Umbilical cord (tissue), 2 donors: Measurements from ENCODE around the gene NUAK2. TPM values are rescaled to one million over a fixed set of nuclear protein-coding genes. Genes with fewer than 3 reads are reported as not detected.

ENCODE experiments used
- DNase-seq: peaks from one replicate; pipeline ENCODE4 v3.0.0-alpha.2; 2015; ENCODE audit warnings: low spot score
- total RNA-seq: library from RNA; depleted of rRNA; stranded (reverse); fragments of >200 nt; gene quantifications from one replicate; pipeline ENCODE4 v1.2.3, GENCODE V29; 2014; ENCODE audit warnings: low replicate concordance; ENCODE audit not compliant: insufficient read depth

NUAK2 gene
- total RNA-seq, 1 donor from 2014 or later: 1.2 TPM

- DNase-seq: no peak
Measured at GRCh38 chr1:205346956-205347574, 25.5 kb upstream of the NUAK2 start.

GRCh38 chr1:205345761-205346160 lies 24.2 kb upstream of the NUAK2 start:
- no peak for DNase-seq

DNA sequence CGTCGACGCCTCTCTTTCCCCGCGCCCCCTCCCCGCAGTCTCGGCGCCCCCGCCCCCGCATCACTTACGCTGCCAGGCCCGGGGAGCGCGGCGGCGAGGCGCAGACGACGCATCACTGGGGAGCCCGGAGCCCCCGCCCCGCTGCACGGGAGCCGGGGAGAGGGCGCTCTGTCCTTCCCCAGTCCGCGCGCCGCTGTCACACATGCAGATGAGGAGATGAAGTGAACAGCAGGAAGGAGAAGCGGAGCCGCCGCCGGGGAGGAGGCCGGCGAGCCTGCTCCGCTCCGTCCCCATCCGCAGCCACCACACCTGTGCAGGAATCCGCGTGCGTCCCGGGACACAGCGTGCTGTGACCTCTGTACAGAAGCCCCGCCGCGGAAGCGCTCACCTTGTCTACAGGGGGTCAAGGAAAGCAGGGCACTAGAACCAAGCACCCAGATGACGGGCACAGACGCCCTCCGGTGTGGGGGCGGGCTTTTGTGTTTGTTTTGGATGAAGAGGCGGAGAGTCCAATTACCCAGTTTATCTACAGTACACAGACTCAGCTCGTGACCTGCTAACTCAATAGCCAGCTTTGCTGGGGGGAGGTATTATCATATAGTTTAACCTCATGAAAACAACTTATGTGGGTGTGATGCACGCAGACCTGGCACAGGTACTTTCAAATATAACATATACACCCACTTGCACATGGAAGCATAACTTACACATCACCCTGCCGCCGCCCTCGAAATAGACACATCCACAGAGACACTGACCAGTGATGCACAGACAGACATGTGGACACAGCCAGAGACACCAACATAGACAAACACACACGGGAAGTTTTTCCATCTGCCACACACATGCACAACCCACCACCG lies 22.8 kb upstream of the NUAK2 start:
- DNase-seq: no peak

DNA sequence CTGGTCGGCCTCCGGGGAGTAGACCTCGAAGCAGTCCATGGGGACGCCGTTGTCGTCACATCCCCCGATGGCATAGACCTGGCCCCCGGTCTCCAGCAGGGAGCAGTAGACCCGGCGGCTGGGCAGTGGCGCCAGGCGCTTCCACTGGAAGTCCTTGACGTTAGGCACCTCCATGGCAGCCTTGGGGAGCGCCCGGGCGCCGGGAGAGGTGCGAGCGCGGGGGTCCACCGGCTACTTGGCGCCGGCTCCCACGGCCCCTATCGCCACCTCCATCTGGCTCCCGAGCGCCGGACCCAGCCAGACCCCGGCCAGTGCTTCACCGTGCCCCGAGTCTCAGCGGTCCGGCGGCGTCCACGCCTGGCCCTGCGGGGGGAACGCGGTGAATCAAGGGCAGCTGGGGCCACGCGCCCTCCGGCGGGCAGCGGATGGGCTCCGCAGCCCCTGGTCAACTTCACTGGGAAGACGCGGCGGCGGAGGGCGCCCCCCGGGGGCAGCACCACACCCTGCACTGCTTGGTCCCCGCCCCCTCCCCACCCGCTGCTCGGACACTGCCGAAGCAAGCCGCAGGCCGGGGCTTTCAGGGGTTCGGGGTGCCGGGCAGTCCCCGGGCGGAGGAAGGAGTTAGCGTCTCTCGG lies 22.0 kb upstream of the NUAK2 start:
- no peak for DNase-seq

DNA sequence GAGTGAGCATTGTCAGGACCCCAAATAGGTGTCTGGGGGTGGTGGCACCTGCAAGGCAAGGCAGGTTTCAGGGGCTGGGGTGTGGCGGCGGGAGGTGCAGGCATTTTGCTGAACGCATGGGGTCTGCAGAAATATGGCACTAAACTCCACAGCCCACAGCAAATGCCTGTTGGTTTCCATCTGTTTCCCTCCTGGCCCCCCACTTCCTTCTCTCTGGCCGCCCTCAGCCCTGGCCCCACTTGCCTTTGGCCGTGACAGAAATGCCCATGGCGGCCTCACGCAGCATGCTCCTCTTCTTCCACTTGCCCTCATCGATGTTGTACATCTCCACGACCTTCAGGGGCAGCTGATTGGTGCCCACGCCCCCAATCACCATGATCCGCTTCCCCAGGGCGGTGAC lies 21.4 kb upstream of the NUAK2 start:
- DNase-seq: no peak

- no peak for DNase-seq
Measured at GRCh38 chr1:205340676-205341075, 19.1 kb upstream of the NUAK2 start.

GRCh38 chr1:205339717-205340116 lies 18.2 kb upstream of the NUAK2 start:
- DNase-seq: no peak

- DNase-seq: no peak
Measured at GRCh38 chr1:205339197-205339702, 17.7 kb upstream of the NUAK2 start.

GRCh38 chr1:205338011-205338410 lies 16.5 kb upstream of the NUAK2 start:
- DNase-seq: no peak

DNA sequence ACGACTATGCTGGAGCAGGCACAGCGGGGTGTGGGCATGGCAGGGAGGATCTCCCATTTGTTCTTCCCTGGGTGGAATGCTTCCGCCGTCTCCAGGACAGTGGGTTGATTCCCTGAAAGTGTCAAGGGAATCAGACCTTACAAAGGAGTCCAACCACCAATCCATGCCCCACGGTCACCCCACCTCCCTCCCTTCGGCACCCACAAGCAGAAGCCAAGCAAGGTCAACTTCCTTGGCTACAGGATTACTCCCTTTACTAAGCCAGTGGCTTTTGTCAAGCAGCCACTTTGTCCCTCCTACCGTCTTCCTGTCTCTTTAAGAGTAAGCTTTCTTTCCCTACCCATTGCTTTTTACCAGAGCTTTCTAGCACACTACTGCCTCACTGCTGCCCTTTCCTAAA lies 15.9 kb upstream of the NUAK2 start:
- no peak for DNase-seq

DNA sequence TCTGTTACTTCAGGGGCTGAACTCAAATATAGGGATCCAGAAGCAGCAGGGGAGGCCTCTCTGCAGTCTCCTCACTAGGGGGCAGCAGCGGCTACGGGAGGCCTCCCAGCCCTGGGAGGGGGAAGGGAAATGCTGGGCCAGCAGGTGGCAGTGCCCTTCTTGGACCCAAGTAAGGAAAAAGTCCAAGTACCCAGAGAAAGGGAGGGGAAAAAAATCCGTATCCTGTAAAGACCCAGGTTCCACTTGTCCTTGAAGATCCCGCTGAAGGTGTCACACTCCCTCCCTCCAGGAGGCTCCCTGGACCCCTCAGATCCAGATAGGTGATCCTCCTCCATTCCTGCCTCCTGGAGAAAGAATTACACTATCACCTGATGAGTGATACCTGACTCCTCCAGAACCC lies 14.1 kb upstream of the NUAK2 start:
- peak; percentile 73 for DNase-seq

GRCh38 chr1:205332015-205332791 lies 10.7 kb upstream of the NUAK2 start:
- no peak for DNase-seq

DNA sequence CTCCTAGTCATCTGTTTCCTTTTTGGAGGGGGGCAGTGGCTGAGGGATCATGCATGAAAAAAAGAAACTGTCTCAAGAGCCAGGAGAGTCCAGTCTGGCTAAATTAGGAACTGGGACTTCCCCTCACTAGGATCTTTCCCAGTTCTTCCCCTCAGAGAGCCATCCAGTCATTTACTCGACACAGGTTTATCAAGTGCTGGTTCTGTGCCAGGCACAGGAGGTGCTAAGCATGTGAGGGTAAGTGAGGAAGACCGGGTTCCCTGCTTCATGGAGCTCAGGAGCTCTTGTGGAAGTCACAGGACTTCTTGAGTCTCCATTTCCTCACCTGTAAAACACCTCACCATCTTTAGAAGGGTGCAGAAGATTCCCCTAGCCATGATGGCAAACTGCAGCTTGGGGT lies 8.6 kb upstream of the NUAK2 start:
- no peak for DNase-seq

DNA sequence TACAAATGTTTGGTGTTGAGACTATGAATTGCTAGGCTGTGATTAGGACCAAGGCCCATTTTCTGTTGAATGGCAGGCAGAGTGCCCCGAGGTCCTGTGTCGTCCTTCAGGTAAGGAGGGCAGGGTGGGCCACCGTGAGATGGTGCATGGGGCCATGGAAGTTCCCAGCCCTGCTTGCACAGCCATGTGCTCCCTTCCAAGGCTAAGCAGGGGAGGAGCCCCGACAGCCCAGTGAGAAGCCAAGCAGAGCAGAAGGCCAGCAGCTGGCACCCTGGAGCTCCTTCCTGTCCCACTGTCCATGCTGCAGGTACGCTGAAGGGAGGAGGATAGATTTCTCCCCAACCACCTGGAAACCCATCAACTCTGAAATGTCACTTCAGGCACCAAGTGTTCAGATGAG lies 8.2 kb upstream of the NUAK2 start:
- DNase-seq: no peak

- DNase-seq: no peak
Measured at GRCh38 chr1:205328476-205328875, 6.9 kb upstream of the NUAK2 start.

DNA sequence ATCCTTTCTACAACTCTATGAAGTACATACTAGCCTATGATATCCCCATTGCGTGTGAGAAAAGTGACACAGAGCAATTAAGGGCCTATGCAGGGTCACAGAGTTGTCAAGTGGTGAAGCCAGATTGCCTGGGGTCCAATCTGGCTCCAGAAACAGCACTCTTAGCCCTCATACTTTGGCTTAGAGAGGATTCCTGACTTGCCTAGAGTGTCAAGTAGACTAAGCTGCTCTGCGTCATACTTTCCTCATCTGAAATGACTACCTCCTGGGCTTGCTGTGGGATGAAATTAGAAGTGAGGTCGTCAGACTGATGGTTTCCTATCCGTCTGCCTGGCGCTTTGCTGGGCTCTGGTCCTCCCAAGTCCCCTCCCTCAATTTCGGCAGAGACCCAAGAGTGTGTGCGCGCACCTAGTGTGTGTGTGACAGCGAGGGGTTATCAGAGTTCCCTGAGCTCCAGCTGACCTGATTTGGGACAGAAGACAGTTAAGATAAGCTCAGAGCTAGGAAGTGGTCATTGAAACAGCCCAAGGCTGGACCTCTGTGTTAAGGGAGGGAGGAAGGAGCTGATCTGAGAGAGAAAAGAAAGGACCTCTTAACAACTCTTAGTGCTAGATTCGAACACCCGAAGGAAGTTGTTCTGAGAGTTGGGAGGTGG lies 5.4 kb upstream of the NUAK2 start:
- DNase-seq: no peak

- peak; percentile 75 for DNase-seq
Measured at GRCh38 chr1:205325334-205325884, 3.9 kb upstream of the NUAK2 start.

DNA sequence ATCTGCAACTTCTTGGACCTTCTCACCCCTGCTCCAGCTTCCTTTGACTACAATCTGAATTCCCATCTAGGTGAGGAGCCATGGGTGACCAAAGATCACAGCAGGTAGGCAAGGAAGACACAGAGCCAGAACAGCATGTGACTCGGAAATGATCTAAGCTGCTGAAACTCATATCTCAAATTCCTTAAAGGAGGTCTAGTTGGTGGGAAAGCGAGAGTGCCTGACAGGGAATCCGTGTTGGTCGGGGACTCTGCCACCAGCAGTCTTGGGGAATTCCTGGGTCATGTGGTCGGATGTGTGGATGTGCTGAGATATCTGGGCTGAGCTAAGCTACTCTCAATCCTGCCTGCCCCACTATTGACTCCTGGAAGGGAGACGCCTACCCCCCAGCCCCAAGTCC lies 3.2 kb upstream of the NUAK2 start:
- DNase-seq: no peak

DNA sequence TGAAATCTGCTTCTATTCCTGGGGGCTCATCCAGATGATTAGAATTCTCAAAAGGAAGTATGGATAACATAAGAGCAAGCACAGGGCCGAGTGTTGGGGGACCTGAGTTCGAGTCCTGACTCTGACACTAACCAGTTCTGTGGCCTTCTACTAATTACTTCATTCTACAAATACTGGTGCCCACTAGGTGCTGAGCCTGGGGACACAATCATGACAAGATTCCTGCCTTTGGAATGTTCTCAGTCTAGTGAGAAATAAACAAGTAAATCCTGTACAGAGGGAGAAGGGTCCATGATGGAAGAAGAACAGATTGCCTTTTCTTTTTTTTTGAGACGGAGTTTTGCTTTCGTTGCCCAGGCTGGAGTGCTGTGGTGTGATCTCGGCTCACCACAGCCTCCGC lies 2.2 kb upstream of the NUAK2 start:
- no peak for DNase-seq

DNA sequence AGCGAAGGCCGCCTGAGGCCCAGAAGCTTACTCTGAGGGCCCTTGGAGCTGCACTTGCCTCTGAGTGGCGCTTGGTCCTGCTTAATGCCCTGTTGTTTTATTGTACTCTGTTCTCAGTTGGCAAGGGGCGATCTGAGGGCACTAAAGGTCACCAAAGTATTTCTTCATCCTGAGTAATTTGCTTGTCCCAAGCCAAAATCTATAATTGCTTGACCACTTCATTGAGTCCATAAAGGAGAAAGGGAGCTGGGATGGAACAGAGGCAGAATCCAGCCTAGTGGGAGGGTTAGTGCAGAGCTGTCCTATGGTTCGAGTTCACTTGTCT lies 376 bp upstream of the NUAK2 start:
- DNase-seq: no peak
